ENCODE data around the gene TAL1. TPM values are rescaled to one million over a fixed set of nuclear protein-coding genes. Genes with fewer than 3 reads are reported as not detected.

Gene TAL1
- total and polyA plus RNA-seq, 2 of the 8 experiments (the other 6 are each of a cell fraction or from before 2014, with no cell fraction given): 0.09 to 0.15 TPM

DNA sequence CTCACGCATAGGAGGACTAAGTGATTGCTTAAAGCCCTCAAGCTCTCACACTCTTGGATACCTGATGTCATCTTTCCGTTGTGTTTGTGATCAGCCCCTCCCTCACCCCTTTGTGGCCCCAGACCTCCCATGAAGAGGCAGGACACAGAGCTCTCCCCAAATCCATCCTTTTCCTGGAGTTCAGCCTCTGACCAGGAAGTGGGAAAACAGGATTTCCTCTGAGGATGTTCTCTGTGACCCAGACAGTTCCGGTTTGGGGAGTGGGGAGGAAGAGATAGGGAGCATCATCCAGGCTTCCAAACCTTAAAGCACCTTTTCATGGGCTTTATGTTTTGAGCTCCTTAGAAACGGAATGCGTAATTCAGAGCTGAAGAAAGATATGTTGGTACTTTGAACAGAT is 11.9 kb upstream of the TAL1 start (continued):
- TF ChIP-seq, protein P1, sequence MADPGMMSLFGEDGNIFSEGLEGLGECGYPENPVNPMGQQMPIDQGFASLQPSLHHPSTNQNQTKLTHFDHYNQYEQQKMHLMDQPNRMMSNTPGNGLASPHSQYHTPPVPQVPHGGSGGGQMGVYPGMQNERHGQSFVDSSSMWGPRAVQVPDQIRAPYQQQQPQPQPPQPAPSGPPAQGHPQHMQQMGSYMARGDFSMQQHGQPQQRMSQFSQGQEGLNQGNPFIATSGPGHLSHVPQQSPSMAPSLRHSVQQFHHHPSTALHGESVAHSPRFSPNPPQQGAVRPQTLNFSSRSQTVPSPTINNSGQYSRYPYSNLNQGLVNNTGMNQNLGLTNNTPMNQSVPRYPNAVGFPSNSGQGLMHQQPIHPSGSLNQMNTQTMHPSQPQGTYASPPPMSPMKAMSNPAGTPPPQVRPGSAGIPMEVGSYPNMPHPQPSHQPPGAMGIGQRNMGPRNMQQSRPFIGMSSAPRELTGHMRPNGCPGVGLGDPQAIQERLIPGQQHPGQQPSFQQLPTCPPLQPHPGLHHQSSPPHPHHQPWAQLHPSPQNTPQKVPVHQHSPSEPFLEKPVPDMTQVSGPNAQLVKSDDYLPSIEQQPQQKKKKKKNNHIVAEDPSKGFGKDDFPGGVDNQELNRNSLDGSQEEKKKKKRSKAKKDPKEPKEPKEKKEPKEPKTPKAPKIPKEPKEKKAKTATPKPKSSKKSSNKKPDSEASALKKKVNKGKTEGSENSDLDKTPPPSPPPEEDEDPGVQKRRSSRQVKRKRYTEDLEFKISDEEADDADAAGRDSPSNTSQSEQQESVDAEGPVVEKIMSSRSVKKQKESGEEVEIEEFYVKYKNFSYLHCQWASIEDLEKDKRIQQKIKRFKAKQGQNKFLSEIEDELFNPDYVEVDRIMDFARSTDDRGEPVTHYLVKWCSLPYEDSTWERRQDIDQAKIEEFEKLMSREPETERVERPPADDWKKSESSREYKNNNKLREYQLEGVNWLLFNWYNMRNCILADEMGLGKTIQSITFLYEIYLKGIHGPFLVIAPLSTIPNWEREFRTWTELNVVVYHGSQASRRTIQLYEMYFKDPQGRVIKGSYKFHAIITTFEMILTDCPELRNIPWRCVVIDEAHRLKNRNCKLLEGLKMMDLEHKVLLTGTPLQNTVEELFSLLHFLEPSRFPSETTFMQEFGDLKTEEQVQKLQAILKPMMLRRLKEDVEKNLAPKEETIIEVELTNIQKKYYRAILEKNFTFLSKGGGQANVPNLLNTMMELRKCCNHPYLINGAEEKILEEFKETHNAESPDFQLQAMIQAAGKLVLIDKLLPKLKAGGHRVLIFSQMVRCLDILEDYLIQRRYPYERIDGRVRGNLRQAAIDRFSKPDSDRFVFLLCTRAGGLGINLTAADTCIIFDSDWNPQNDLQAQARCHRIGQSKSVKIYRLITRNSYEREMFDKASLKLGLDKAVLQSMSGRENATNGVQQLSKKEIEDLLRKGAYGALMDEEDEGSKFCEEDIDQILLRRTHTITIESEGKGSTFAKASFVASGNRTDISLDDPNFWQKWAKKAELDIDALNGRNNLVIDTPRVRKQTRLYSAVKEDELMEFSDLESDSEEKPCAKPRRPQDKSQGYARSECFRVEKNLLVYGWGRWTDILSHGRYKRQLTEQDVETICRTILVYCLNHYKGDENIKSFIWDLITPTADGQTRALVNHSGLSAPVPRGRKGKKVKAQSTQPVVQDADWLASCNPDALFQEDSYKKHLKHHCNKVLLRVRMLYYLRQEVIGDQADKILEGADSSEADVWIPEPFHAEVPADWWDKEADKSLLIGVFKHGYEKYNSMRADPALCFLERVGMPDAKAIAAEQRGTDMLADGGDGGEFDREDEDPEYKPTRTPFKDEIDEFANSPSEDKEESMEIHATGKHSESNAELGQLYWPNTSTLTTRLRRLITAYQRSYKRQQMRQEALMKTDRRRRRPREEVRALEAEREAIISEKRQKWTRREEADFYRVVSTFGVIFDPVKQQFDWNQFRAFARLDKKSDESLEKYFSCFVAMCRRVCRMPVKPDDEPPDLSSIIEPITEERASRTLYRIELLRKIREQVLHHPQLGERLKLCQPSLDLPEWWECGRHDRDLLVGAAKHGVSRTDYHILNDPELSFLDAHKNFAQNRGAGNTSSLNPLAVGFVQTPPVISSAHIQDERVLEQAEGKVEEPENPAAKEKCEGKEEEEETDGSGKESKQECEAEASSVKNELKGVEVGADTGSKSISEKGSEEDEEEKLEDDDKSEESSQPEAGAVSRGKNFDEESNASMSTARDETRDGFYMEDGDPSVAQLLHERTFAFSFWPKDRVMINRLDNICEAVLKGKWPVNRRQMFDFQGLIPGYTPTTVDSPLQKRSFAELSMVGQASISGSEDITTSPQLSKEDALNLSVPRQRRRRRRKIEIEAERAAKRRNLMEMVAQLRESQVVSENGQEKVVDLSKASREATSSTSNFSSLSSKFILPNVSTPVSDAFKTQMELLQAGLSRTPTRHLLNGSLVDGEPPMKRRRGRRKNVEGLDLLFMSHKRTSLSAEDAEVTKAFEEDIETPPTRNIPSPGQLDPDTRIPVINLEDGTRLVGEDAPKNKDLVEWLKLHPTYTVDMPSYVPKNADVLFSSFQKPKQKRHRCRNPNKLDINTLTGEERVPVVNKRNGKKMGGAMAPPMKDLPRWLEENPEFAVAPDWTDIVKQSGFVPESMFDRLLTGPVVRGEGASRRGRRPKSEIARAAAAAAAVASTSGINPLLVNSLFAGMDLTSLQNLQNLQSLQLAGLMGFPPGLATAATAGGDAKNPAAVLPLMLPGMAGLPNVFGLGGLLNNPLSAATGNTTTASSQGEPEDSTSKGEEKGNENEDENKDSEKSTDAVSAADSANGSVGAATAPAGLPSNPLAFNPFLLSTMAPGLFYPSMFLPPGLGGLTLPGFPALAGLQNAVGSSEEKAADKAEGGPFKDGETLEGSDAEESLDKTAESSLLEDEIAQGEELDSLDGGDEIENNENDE (IDR thresholded peaks at IDR 0.05; ENCODE audit: insufficient replicate concordance, low read length): no peak

Data from H1 (cell line).